ENCODE results near the gene TMEM184B. TPM values are rescaled to one million over a fixed set of nuclear protein-coding genes. Genes with fewer than 3 reads are reported as not detected.

TMEM184B gene
- total RNA-seq, 2 donors from 2014 or later = 58.8 to 61.6 TPM

DNA sequence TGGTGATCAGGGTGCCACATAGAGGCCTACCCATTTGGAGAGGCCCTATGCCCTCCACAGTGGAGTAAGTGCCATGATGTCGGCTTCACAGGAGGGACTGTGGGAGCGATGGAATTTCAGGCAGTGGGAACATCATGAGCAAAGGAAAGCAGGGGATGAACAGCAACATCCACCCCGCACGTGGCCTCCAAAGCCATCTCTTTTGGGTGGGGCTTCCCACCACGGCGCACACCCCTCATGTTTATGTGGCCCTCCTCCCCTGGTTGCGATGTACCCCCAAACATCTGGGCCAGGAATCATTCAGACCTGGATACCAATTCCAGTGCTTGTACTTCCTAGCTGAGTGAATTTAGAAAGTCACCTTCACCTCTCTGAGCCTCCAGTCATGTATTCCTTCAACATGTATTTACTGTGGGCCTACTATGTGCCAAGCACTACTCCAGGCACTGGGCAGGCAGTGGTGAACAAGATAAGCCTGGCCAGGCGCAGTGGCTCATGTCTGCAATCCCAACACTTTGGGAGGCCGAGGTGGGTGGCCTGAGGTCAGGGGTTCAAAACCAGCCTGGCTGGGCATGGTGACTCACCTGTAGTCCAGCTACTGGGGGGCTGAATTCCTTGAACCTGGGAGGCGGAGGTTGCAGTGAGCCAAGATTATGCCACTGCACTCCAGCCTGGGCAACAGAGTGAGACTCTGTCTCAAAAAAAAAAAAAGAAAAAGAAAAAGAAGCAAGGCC lies 72.8 kb downstream of the TMEM184B start:
- TF ChIP-seq, protein P1, sequence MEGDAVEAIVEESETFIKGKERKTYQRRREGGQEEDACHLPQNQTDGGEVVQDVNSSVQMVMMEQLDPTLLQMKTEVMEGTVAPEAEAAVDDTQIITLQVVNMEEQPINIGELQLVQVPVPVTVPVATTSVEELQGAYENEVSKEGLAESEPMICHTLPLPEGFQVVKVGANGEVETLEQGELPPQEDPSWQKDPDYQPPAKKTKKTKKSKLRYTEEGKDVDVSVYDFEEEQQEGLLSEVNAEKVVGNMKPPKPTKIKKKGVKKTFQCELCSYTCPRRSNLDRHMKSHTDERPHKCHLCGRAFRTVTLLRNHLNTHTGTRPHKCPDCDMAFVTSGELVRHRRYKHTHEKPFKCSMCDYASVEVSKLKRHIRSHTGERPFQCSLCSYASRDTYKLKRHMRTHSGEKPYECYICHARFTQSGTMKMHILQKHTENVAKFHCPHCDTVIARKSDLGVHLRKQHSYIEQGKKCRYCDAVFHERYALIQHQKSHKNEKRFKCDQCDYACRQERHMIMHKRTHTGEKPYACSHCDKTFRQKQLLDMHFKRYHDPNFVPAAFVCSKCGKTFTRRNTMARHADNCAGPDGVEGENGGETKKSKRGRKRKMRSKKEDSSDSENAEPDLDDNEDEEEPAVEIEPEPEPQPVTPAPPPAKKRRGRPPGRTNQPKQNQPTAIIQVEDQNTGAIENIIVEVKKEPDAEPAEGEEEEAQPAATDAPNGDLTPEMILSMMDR (IDR thresholded peaks at IDR 0.05) = no peak
- H3K27me3 ChIP-seq = no peaks in the 10 kb centered on the region
- H3K9ac ChIP-seq (ENCODE audit: low read depth in 2 of 2, low read length in 2 of 2) = no peak overlapping the region
- no peak overlapping the region for H3K4me3 ChIP-seq
- H3K4me1 ChIP-seq = no peaks in the 10 kb centered on the region
- H3K36me3 ChIP-seq = no peaks in the 10 kb centered on the region
- H3K9me3 ChIP-seq = no peaks in the 10 kb centered on the region
- intact Hi-C loops (cut with DNase I) = no loop called here
- no peak overlapping the region for H3K27ac ChIP-seq
- DNase-seq = no peak

GRCh38 chr22:38196791-38197419 lies 75.9 kb downstream of the TMEM184B start:
- peak; percentile 54 for DNase-seq
- H3K4me1 ChIP-seq = no peaks in the 10 kb centered on the region
- intact Hi-C loops (cut with DNase I) = no loop called here

DNA sequence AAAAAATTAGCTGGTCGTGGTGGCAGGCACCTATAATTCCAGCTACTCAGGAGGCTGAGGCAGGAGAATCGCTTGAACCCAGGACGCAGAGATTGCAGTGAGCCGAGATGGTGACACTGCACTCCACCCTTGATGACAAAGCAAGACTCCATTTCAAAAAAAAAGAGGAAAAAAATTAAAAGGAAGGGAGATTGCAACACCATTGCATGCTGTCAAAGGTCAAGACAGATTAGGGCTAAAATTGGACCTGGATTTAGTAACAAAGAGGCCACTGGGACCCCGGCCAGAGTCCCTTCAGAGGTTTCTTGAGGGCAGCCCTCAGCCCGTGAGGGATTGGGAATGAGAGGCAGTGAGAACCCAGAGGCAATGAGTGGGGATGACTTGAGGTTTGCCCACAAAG lies 79.2 kb downstream of the TMEM184B start:
- H3K27me3 ChIP-seq = no peaks in the 10 kb centered on the region
- H3K27ac ChIP-seq = no peak overlapping the region
- intact Hi-C loops (cut with DNase I) = no loop called here
- no peaks in the 10 kb centered on the region for H3K4me1 ChIP-seq
- H3K36me3 ChIP-seq = no peaks in the 10 kb centered on the region
- H3K9ac ChIP-seq (ENCODE audit: low read depth in 2 of 2, low read length in 2 of 2) = no peak overlapping the region
- TF ChIP-seq, protein P1 (IDR thresholded peaks at IDR 0.05) = no peak
- H3K9me3 ChIP-seq = no peaks in the 10 kb centered on the region
- H3K4me3 ChIP-seq = no peak overlapping the region
- no peak for DNase-seq

More at GRCh38 chr22:38196791-38197419, 75.9 kb downstream of the TMEM184B start:
- H3K4me3 ChIP-seq = no peak overlapping the region
- TF ChIP-seq, protein P1 (IDR thresholded peaks at IDR 0.05) = no peak
- no peaks in the 10 kb centered on the region for H3K36me3 ChIP-seq
- H3K27me3 ChIP-seq = no peaks in the 10 kb centered on the region
- H3K27ac ChIP-seq = no peak overlapping the region
- no peaks in the 10 kb centered on the region for H3K9me3 ChIP-seq
- peak overlapping the region in 1 of 2 donors; percentile 46 for H3K9ac ChIP-seq (ENCODE audit: low read depth in 2 of 2, low read length in 2 of 2)

DNA sequence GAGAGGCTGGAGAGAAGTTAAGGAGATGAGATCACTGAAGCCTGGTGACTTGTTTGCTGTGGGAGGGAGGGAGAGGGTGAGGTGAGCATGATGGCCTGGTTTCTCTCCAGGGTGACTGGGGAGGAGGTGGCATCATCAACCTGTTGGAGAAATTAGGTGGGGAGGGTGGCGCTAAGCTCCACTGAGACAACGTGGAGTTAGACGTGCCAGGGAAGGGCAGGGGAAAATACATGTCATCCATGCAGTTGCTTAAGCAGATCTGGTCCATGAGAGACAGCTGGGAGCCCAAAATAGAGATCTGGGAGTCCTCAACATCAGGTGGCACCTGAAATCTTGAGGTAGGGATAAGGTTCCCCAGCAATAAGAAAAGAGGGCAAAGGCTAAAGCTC lies 80.3 kb downstream of the TMEM184B start:
- DNase-seq = no peak
- TF ChIP-seq, protein P1 (IDR thresholded peaks at IDR 0.05) = no peak
- intact Hi-C loops (cut with DNase I) = no loop called here
- Histone ChIP-seq H3K27me3 (no peaks in the 10 kb centered on the region), H3K9me3 (no peaks in the 10 kb centered on the region), H3K4me3 (no peak overlapping the region), H3K9ac (ENCODE audit: low read depth in 2 of 2, low read length in 2 of 2) (peak overlapping the region in 1 of 2 donors; percentile 9), H3K4me1 (no peaks in the 10 kb centered on the region), H3K27ac (no peak overlapping the region), H3K36me3 (no peaks in the 10 kb centered on the region)

- intact Hi-C loops (cut with DNase I) = no loop called here
- H3K9me3 ChIP-seq = no peaks in the 10 kb centered on the region
- H3K9ac ChIP-seq (ENCODE audit: low read depth in 2 of 2, low read length in 2 of 2) = peak overlapping the region in 1 of 2 donors; percentile 9
- no peak overlapping the region for H3K27ac ChIP-seq
- no peaks in the 10 kb centered on the region for H3K36me3 ChIP-seq
- no peak overlapping the region for H3K4me3 ChIP-seq
- TF ChIP-seq, protein P1 (IDR thresholded peaks at IDR 0.05) = no peak
- DNase-seq = peak; percentile 52
- no peaks in the 10 kb centered on the region for H3K27me3 ChIP-seq
- no peaks in the 10 kb centered on the region for H3K4me1 ChIP-seq
These were observed 80.9 kb downstream of the TMEM184B start for GRCh38 chr22:38191731-38192474.
